Activated CD4-positive, alpha-beta T cell treated with anti-CD3 and anti-CD28 coated beads, Interleukin-2, amount 50 U/mL, for 16 hours (primary cell): ENCODE results near the gene MYO5B.
"Not testable (repeated sequence)": the region's sequence is repeated elsewhere in the genome, so short reads cannot be mapped to it uniquely, and the experiment has no call there.

Experiments used
- DNase-seq: peaks from one replicate; pipeline ENCODE4 v3.0.0-alpha.2; 2020

The MYO5B gene

DNA sequence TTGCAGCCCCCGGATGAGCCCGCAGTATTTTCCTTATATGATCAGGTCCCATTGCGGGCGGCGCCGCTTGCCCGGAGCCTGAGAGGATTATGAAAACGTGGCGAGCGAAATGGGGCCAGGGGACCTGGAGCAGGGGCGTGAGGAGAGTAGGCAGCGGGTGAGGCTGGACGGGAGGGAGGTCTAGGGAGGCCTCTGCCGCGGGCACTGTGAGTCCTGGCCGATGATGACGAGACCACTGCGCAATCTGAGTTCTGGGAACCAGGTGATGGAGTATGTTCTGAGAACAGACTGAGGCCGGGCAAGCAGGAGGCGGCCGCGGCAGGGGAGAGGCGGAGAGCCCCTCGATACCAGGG lies 380.8 kb downstream of the MYO5B start:
- DNase-seq: peak; percentile 71

DNA sequence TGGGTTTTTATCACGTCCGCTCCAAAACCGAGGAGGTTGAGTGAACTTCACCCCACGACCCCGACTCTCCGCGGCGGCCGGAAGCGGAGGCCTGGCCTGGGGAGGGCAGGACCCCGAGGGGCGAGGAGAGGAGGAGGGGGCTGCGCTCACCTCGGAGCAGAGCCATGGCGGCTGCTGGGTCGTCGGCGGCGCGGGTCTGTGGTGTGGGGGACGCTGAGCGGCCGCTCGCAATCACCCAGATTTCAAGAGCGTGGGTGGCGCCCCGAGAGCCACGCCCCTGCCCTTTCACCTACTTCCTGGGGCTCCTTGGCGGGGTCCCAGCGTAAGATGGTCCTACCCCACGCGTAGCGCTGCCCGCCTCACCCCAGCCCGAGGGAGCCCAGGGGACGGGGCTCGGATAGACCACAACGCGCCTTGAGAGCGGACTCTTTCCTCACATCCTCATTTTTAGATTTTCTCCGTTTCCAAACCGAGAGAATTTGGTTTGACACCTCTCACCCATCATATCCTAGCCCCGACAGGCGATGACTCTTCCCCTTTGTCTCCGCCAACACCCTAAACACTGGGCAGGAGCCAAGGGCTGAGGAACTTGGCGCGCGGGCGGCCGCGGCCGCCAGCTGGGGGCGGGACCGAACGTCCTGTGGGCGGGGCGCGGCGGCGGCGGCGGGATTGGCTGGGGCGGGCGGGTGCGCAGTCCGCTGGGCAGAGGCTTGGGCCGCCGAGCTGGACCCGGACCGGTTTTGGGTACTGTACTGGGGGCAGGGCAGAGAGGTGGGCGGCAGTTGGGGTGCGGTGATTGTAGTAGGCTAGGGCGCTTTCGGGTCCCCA lies 381.4 kb downstream of the MYO5B start, which contains the start of gene ACAA2:
Gene ACAA2, minus strand, starts transcription at position 215 of the 828 bp plus-strand sequence. Its CDS starts 49 bp downstream, at position 166.
- peak; percentile 89 for DNase-seq

DNA sequence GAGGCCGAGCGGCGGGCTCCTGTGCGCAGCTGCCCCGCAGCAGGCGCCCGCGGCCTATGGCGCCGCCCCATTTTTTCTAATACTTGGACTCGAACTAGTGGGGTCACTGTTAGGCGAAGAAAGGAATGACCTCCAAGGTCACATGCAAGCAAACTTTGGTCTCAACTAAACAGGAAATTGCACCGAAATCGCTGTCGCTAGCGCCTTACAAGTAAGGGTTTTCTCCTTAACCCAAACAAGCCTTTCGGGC lies 382.0 kb downstream of the MYO5B start:
- no peak for DNase-seq

DNA sequence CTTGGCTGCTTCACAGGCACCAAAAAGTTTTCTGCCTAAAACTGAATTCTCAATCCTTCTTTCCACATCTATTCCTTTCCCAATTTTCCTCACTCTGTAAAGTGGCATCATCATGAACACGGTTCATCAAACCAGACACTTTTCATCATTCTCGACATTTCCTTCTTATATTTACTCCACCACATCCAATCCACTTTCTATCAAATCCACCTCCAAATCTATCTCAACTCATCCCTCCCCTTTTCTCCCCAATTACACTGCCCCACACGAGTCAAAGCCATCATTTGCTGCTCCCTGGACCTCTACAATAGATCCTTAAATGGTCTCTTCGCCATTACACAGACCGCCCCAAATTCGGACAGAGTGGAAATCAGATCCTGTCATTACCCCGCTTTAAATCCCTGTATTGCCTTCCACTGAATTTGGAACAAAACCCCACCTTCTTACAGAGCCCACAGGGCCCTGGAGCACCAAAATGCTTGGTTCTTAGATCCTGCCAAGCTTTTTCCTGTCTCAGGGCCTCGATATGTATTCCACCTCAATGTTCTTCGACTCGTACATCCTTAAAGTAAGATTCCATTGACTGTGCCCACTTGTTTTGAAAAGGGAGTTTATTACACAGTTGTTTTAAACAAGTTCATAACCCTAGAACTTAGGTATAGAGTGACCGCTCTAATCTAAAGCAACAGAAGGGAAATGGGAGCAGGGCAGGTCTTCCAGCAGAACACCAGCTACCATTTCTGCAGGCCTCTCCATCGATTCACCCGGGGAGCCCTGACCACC lies 382.5 kb downstream of the MYO5B start:
- DNase-seq: no peak

DNA sequence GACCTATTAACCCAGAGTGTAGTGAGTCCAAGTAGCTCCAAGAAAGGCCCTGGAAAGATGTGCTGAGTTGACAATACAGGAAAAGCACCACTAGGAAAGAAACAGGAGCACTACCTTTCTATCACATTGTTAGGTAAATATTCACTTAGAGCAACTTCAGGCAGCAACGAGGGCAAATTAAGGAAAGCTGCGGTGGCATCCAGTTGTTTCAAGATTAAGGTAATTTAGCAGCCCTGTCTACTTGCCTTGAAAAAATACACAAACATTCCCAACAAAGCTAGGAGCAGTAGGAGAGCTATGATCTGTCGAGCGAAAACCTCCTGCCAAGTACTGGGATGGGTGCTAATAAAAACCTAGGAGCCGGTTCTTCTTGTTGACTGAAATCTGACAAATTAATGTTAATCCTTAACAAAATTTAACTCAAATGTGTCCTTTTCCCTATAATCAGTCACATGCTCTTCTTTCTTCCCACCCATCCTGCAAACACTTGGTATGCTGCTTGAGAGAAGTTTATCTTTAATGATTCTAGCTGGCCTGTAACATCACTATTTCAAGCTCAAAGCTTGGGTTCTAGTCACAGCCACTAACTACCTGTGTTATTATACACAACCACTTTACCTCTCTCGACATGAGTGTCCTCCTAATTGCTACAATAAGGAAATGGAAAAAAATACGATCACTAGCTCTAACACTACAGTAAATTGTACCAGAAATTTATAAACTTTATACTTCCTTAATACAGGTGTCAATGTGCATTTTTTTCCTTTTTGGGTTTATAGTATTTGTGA lies 383.6 kb downstream of the MYO5B start:
- DNase-seq: no peak

DNA sequence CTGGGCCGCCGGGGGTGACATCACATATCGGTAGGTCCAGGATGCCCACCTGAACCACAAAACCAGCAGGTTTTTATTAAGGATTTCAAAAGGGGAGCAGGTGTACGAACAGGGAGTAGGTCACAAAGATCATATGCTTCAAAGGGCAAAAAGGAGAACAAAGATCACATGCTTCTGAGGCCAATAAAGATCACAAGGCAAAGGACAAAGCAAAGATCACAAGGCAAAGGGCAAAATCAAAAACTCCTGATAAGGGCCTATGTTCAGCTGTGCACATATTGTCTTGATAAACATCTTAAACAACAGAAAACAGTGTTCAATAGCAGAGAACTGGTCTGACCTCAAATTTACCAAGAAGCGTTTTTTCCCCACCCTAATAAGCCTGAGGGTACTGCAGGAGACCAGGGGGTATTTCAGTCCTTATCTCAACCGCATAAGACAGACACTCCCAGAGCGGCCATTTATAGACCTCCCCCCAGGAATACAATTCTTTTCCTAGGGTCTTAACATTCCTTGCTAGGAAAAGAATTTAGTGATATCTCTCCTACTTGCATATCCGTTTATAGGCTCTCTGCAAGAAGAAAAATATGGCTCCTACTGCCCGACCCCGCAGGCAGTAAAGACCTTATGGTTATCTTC lies 386.3 kb downstream of the MYO5B start:
- not testable (repeated sequence) for DNase-seq

DNA sequence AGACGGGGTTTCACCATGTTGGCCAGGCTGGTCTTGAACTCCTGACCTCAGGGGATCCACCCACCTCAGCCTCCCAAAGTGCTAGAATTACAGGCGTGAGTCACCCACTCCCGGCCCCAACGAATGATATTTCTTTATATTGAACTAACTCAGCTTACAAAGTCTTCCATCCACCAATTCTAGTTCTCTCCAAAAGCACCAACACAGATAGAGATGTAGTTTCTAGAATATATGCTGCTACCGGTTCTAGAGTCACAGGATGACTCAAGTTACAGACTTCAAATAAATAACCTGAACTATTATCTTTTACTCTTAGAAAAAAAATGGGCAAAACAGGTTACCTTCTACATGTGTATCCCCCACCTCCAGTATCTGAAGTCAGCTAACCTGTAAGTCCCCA lies 390.9 kb downstream of the MYO5B start:
- no peak for DNase-seq

DNA sequence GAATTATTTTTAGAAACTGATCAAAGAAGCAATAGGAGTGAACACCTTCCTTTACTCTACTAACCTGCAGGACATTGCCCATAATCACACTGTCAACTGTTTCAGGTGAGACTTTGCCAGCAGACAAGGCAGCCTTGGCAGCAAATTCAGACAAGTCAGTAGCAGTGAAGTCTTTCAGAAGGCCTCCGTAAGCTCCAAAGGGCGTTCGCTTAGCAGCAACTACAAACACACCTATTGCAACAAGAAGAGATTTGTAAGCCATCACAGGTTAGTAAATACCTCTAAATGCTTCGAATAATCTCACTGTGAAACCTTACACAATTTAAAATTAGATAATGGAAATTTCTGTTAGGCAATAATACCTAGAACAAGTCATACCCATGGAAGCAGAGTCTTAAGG lies 392.3 kb downstream of the MYO5B start:
- DNase-seq: no peak

DNA sequence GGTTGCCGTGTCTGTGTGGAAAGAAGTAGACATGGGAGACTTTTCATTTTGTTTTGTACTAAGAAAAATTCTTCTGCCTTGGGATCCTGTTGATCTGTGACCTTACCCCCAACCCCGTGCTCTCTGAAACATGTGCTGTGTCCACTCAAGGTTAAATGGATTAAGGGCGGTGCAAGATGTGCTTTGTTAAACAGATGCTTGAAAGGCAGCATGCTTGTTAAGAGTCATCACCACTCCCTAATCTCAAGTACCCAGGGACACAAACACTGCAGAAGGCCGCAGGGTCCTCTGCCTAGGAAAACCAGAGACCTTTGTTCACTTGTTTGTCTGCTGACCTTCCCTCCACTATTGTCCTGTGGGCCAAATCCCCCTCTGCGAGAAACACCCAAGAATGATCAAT lies 394.5 kb downstream of the MYO5B start:
- not testable (repeated sequence) for DNase-seq

DNA sequence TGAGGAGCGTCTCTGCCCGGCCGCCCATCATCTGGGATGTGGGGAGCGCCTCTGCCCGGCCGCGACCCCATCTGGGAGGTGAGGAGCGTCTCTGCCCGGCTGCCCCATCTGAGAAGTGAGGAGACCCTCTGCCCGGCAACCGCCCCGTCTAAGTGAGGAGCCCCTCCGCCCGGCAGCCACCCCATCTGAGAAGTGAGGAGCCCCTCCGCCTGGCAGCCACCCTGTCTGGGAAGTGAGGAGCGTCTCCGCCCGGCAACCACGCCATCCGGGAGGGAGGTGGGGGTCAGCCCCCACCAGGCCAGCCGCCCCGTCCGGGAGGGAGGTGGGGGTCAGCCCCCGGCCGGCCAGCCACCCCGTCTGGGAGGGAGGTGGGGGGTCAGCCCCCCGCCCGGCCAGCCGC lies 395.1 kb downstream of the MYO5B start:
- DNase-seq: not testable (repeated sequence)

DNA sequence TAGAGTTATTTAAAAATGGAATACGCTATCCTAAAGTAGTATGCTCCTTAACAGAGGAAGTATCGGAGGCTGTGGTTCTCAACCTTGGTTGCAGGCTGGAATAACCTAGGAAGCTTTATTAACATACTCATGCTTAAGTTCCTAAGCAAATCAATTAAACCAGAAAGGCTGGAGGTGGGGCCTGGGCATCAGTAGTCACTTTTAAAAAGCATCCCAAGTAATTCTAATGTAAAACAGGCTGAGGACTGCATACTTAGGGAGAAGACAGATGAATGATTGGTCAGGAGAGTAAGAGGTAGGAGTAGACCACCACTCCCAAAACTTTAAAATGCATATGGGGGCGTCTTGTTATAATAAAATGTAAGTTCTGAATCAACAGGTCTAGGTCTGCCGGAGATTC lies 396.9 kb downstream of the MYO5B start:
- DNase-seq: no peak

DNA sequence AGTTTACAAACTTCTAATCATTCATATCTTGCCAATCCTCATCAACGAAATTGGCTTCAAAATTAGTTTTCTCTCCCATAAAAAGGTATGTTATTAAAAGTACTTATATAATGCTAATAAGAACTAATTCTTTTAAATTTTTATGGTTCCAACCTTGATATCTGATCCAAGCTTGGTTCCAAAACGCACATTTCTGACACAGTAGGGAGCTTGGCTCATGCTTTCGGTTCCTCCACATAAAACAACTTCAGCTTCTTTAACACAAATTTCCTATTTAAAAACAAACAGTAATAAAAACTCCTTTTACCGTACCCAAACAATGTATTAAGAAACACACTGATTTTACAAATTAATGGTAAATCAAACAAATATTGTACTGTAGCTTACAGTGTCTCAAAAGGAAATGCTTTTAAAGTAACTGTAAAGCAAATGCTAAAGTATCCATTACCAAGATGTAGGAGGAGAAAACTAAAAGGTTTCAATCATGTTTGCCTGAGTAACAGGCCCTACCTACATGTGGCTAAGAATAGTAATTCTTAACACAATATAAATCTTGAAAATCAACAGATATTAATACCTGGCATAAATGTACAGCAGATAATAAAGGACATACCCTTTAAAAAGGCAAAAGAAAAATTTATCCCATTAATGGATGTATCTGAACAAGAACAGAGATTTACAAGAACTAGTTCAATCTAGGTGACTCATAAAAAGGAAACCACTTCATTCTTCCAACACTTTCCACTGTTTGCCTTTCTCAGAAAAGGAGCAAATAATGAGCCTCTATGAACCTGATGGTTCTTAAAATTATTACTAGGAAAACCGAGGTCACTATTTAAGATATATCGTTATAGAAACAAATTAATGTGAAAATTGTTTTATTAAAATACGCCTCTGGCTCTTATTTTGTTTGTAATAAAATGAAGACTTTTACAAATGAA lies 399.1 kb downstream of the MYO5B start:
- DNase-seq: no peak

DNA sequence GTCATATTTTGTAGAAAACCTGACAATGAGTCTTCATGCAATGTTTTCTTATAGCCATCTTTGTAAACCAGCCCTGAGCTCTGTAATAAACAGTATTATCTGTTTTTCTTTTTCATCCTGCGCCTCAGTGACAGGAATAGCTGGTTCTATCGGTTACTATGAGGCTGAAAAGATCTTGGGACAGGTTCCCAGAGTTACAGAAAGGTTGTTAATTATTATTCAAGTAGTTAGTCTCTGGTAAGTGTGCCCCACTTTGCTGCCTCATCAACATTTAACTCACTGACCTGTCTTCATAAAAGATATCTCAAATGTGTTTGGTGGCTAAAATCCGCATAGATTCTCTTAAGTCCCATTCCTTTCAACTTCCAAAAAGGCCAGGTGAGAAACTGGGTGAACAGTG lies 400.2 kb downstream of the MYO5B start:
- DNase-seq: no peak

DNA sequence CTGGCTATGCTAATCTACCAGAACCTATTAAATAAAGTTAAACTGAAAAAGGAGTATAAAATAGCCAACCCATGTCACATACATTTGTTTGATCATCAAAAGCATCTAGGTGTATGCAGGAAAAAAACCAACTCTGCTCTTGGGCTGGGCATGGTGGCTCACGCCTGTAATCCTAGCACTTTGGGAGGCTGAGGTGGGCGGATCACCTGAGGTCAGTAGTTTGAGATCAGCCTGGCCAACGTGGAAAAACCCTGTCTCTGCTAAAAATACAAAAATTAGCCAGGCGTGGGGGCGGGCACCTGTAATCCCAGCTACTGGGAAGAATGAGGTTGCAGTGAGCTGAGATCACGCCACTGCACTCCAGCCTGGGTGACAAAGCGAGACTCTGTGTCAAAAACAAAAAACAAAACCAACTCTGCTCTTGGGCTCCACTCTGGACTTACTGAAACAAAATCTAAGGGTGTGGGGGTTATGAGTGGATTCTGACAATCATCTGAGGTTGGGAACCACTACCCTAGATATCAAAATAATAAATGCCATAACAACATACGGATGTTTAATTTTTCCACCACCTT lies 405.3 kb downstream of the MYO5B start:
- DNase-seq: not testable (repeated sequence)

DNA sequence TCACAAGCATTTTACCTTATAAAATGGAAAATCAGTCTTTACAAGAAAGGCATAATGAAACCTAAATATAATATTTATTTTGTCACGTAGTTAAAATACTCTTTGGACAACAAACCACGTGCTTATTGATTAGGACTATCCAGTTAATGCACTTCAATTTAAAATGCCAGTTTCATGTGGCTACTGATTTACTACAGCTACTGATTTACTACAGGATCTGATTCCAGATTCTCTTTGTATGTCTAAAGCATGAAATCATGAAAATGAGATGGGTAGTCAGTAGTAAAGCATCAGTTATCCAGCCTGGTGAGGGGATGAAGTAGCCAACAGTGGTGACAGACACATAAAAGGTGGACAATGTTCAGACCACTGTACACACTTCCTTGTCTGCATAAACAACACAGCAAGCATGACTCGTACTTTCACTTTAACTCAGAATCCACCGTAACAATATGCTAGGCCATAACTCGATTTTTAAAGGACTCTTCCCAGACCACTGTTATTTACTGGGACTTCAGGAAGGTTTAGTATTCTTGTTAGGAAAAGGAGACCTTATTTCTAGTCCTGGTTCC lies 406.5 kb downstream of the MYO5B start:
- DNase-seq: peak; percentile 61

DNA sequence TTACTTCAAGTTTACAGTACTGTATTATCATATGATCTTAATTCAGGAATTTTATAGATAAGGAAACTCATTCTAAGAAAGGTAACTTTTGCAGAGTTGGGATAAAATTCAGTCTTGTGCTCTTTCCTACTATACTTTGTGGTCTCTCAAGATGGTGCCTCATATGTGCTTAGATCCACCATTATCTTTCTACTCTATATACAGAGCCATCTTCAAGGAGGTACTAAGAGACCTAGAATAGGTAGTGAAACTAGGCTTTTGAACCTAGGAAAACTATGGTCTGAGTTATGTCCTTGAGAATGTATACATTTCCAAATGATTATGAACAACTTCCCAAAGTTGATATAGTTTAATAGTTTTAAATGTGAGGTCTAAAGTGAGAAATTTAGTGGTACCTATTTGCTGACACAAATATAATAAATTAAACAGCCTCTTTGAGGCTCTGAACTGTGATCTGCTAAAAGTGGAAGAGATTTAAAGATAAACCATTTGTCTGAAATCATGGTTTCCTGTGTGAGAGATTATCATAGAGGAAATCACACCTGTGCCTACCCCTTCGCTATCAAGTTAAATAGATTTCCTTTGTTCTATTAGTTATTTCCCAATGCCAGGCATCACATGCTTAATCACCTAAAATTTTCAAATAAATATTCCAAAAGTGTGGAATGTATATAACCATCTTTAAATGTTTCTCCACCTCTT lies 408.8 kb downstream of the MYO5B start:
- DNase-seq: peak; percentile 12

DNA sequence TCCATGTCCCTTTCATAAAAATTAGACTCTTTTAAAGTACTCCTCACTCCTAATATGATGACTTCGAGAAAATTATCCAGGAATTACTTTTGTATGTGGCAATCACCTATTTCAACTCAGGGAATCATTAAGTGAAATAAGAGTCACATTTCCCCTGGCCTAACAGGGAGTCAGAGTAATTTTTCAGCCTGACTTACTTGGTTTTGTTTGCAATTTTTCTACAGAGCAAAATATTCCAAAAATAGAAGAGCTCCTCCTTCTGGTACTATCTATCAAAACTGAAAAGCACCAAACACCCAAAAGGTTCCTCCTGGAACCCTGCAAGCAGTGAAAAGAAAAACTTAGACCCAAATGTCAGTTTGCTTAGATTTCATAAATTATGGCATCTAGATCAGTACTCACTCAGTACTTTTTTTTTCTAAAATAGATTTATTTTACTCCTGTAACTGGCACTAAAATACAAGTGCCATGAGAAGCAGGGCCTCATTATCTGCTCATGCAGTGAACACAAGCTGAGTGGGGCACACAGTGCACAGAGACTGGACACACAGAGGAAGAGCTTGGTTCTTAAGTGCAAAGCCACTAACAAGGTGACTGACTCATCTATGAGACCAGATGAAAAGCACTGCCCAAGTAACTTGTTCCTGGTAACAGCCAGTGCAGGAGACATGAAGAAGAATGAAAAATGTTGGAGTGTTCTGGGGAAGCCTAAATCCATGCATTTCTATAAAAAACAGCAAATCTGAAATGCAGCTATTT lies 410.3 kb downstream of the MYO5B start:
- DNase-seq: no peak

DNA sequence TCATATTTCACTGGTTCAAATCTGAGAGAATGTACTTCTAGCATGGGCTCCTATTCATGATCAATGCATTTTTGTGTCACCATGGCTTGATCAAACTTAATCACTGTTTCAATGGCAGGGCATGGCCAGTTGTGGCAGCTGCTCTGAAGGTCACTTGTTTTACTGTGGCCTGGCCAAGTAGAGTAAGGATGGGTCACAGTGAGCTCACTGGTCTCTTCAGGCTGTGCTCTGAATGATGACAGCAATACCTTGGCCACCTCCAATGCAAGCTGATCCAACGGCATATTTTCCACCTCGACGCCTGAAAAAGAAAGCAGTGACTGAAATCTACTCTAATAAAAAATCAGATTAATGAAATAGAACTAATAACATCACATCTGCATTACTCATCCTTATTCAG lies 411.3 kb downstream of the MYO5B start:
- not testable (repeated sequence) for DNase-seq

DNA sequence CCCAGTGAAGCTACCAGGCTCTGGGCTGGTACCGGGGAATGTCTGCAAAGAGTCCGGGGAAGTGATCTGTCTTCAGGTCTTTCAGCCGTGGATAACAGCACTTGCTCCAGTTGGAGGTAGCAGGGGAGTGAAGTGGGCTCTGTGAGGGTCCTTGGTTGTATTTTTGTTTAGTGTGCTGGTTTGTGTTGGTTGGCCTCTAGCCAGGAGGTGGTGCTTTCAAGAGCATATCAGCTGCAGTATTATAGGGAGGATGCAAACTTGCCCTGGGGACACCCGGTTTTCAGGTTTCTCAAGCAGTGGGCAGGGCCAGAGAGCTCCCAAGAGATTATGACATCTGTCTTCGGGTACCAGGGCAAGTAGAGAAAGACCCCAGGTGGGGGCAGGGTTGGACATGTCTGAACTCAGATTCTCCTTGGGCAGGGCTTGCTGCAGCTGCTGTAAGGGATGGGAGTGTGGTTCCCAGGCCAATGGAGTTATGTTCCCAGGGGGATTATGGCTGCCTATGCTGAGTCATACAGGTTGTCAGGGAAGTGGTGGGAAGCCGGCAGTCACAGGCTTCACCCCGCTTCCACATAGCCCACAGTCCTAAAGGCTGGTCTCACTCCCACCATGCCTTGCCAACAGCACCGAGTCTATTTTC lies 416.0 kb downstream of the MYO5B start:
- DNase-seq: no peak
